ENCODE measurements around the gene BUD31. TPM values are rescaled to one million over a fixed set of nuclear protein-coding genes. Genes with fewer than 3 reads are reported as not detected.
A peak's percentile ranks its signal among the peaks of the same experiment; 100 is the strongest.

The BUD31 gene
- total RNA-seq, 2 experiments from 2014 or later: 143 to 149 TPM

DNA sequence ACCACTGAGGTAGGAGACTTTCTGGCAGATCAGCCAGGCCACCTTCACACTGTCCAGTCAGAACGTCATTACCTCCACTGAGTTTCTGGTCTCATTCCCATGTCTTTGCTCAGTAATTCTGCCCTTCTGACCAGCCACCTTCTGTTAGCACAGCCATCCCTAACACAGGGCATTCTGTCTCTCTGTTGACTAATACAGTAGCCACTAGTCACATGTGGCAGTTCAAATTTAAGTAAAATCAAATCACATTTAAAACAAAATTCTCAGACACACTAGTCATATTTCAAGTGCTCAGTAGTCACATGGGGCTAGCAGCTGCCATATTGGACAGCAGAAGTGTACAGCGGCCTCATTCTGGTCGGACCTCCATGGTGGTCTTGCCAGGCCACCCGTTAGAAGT is 37.3 kb downstream of the BUD31 start:
- no peak overlapping the region for H3K27ac Mint-ChIP-seq
- intact Hi-C loops (cut with micrococcal nuclease): no loop called here
- no peak for DNase-seq
- no peak overlapping the region for H3K4me3 Mint-ChIP-seq
- H3K4me1 Mint-ChIP-seq (ENCODE audit: low read depth): peaks cover 10% of the 10 kb centered on the region
- H3K27me3 Mint-ChIP-seq: no peaks in the 10 kb centered on the region
- H3K36me3 Mint-ChIP-seq: peaks cover 44% of the 10 kb centered on the region
- POLR2A ChIA-PET: no interaction called here
- CTCF ChIA-PET: no interaction called here
- H3K9me3 Mint-ChIP-seq: no peaks in the 10 kb centered on the region

DNA sequence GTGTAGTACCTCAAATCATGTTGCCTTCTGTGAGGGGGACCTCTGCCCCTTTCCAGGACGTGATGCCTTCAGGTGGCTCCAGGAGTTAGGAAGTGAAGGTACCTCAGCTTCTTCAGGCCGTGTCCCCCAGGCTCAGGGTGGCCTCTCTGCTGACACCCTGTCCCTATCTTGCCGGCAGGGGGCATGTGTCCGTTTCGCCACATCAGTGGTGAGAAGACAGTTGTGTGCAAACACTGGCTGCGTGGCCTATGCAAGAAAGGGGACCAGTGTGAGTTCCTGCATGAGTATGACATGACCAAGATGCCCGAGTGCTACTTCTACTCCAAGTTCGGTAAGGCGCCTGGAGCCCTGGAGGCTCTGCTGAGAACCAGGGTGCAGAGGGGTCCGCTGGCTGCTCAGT is 39.2 kb downstream of the BUD31 start:
- H3K27ac Mint-ChIP-seq: no peak overlapping the region
- intact Hi-C loops (cut with micrococcal nuclease): no loop called here
- CTCF ChIA-PET: no interaction called here
- peaks cover 39% of the 10 kb centered on the region for H3K36me3 Mint-ChIP-seq
- no peaks in the 10 kb centered on the region for H3K9me3 Mint-ChIP-seq
- POLR2A ChIA-PET: no interaction called here
- peaks cover 4% of the 10 kb centered on the region for H3K4me1 Mint-ChIP-seq (ENCODE audit: low read depth)
- peak; percentile 21 for DNase-seq
- H3K4me3 Mint-ChIP-seq: no peak overlapping the region
- H3K27me3 Mint-ChIP-seq: no peaks in the 10 kb centered on the region

- no peaks in the 10 kb centered on the region for H3K9me3 Mint-ChIP-seq
- POLR2A ChIA-PET: interaction anchor here (0.6 kb wide), 2 partner anchors 40 to 429 kb away, joined by 3 to 4 read pairs; no protein-coding TSS in a partner anchor
- CTCF ChIA-PET: interaction anchor here (1.1 kb wide), 1 partner anchor 33 kb away, joined by 3 read pairs; no protein-coding TSS in a partner anchor
- no peak overlapping the region for H3K4me3 Mint-ChIP-seq
- no peak for DNase-seq
- peaks cover 37% of the 10 kb centered on the region for H3K36me3 Mint-ChIP-seq
- H3K27ac Mint-ChIP-seq: no peak overlapping the region
- intact Hi-C loops (cut with micrococcal nuclease): no loop called here
- H3K27me3 Mint-ChIP-seq: no peaks in the 10 kb centered on the region
- H3K4me1 Mint-ChIP-seq (ENCODE audit: low read depth): no peaks in the 10 kb centered on the region
Measured at GRCh38 chr7:99448855-99449254, 40.1 kb downstream of the BUD31 start.

- no peak for DNase-seq
- H3K4me1 Mint-ChIP-seq (ENCODE audit: low read depth): no peaks in the 10 kb centered on the region
- peaks cover 39% of the 10 kb centered on the region for H3K36me3 Mint-ChIP-seq
- intact Hi-C loops (cut with micrococcal nuclease): no loop called here
- POLR2A ChIA-PET: interaction anchor here (0.6 to 1.5 kb wide), 3 partner anchors 10 to 428 kb away, joined by 3 to 4 read pairs (median 4); no protein-coding TSS in a partner anchor
- CTCF ChIA-PET: interaction anchor here (0.7 to 1.1 kb wide), 2 partner anchors 15 to 33 kb away, joined by 3 read pairs; no protein-coding TSS in a partner anchor
- H3K27me3 Mint-ChIP-seq: no peaks in the 10 kb centered on the region
- H3K9me3 Mint-ChIP-seq: no peaks in the 10 kb centered on the region
- no peak overlapping the region for H3K4me3 Mint-ChIP-seq
- H3K27ac Mint-ChIP-seq: no peak overlapping the region
Measured at GRCh38 chr7:99449326-99449725, 40.6 kb downstream of the BUD31 start.

DNA sequence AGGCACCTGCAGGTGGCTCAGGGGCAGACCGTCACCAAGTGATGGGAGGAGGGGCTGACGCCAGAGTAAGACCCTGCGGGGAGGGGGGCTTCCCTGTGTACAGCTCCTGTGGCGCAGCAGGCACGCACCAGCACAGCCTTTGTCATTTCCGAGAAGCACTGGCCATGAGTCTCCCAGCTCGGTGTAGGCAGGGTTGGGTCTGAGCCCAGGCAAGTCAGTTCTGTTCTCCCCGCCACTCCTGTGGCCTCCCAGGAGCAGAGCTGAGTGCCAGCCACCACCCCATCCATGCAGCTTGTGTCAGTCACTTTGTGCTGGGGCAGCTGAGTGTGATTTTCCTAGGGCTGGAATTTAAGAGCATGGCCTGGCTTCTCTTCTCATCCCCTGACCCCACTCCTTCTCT is 43.2 kb downstream of the BUD31 start:
- Mint-ChIP-seq H3K4me1 (ENCODE audit: low read depth) (no peaks in the 10 kb centered on the region), H3K9me3 (no peaks in the 10 kb centered on the region), H3K27me3 (no peaks in the 10 kb centered on the region), H3K36me3 (peaks cover 29% of the 10 kb centered on the region), H3K27ac (no peak overlapping the region), H3K4me3 (no peak overlapping the region)
- intact Hi-C loops (cut with micrococcal nuclease): no loop called here
- CTCF ChIA-PET: interaction anchor here (0.5 kb wide), 1 partner anchor 1481 kb away, joined by 4 read pairs; no protein-coding TSS in a partner anchor
- DNase-seq: no peak
- POLR2A ChIA-PET: no interaction called here

DNA sequence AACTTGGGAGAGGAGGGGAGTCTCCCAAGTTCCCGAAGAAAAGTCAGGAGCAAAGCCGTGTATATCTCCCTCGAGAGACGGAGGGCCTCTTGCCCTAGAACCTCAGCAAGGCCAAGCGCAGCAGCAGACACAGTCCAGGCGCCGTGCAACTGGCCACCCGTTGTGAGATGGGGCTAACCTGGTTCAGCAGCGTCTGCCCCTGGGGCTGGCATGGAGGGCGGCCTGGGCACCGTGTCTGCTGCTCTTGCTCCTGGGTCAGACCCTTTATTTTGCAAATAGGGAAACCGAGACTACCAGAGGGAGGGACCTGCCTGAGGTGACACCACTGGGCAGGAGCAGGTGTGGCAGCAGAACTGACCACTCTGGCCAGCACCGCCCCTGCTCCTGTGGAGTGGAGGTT is 43.8 kb downstream of the BUD31 start:
- intact Hi-C loops (cut with micrococcal nuclease): no loop called here
- POLR2A ChIA-PET: no interaction called here
- no peak for DNase-seq
- Mint-ChIP-seq H3K4me1 (ENCODE audit: low read depth) (no peaks in the 10 kb centered on the region), H3K9me3 (no peaks in the 10 kb centered on the region), H3K36me3 (peaks cover 29% of the 10 kb centered on the region), H3K27ac (no peak overlapping the region), H3K27me3 (no peaks in the 10 kb centered on the region), H3K4me3 (no peak overlapping the region)
- CTCF ChIA-PET: no interaction called here

DNA sequence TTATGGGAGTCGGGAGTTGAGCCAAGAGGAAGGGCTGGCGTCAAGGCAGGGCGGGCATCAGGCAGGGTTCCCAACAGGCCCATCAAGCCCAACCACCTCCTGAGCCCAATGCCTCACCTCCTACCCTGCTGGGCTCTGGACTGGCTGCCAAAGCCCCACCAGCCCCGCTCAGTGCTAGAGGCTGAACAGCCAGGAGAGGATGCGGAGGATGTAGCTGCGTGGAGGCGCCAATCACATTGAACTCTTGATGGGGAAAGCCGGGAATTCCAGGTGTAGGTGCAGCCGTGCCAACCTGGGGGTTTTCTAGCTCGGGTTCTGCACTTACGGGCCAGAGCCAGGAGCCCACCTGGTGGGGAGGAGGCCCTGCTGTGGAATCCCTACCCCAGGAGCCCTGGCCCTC is 44.3 kb downstream of the BUD31 start:
- H3K27me3 Mint-ChIP-seq: no peaks in the 10 kb centered on the region
- no peak overlapping the region for H3K4me3 Mint-ChIP-seq
- H3K9me3 Mint-ChIP-seq: no peaks in the 10 kb centered on the region
- no peak for DNase-seq
- H3K36me3 Mint-ChIP-seq: peaks cover 28% of the 10 kb centered on the region
- H3K27ac Mint-ChIP-seq: no peak overlapping the region
- H3K4me1 Mint-ChIP-seq (ENCODE audit: low read depth): no peaks in the 10 kb centered on the region
- intact Hi-C loops (cut with micrococcal nuclease): no loop called here
- POLR2A ChIA-PET: no interaction called here
- CTCF ChIA-PET: no interaction called here

DNA sequence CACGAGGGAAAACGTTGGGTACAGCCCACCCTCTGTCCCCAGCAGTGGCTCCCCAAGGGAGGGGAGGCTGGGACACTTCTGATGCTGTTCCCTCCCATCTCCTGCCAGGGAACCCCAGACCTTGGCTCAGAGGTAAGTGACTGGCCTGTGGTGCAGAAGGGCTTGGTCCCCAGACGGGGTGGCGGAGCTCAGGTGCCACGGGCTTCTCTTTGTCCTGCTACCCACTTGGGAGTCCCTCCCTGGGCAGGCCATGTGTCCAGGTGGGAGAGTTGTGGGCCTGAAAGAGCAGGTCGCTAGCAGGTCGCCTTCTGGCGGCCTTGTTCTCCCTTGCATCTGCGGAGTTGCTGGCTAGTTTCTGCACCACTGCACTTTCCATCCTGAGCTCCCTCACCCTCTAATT is 47.1 kb downstream of the BUD31 start:
- Mint-ChIP-seq H3K27ac (no peak overlapping the region), H3K4me3 (no peak overlapping the region), H3K36me3 (peaks cover 32% of the 10 kb centered on the region), H3K27me3 (no peaks in the 10 kb centered on the region), H3K4me1 (ENCODE audit: low read depth) (peaks cover 17% of the 10 kb centered on the region), H3K9me3 (no peaks in the 10 kb centered on the region)
- ChIA-PET POLR2A (interaction anchor here (1.6 kb wide), 1 partner anchor 9 kb away, joined by 5 read pairs; no protein-coding TSS in a partner anchor), CTCF (no interaction called here)
- no peak for DNase-seq
- intact Hi-C loops (cut with micrococcal nuclease): no loop called here

- POLR2A ChIA-PET: interaction anchor here (1.6 kb wide), 1 partner anchor 9 kb away, joined by 5 read pairs; no protein-coding TSS in a partner anchor
- no peak for DNase-seq
- Mint-ChIP-seq H3K4me1 (ENCODE audit: low read depth) (peaks cover 20% of the 10 kb centered on the region), H3K9me3 (no peaks in the 10 kb centered on the region), H3K36me3 (peaks cover 29% of the 10 kb centered on the region), H3K27me3 (no peaks in the 10 kb centered on the region), H3K27ac (no peak overlapping the region), H3K4me3 (no peak overlapping the region)
- intact Hi-C loops (cut with micrococcal nuclease): no loop called here
- CTCF ChIA-PET: no interaction called here
Measured at GRCh38 chr7:99456288-99456687, 47.5 kb downstream of the BUD31 start.

GRCh38 chr7:99457050-99457649 is 48.4 kb downstream of the BUD31 start:
- intact Hi-C loops (cut with micrococcal nuclease): no loop called here
- Mint-ChIP-seq H3K27me3 (no peaks in the 10 kb centered on the region), H3K4me1 (ENCODE audit: low read depth) (peaks cover 21% of the 10 kb centered on the region), H3K9me3 (no peaks in the 10 kb centered on the region), H3K36me3 (peaks cover 31% of the 10 kb centered on the region), H3K4me3 (no peak overlapping the region), H3K27ac (no peak overlapping the region)
- ChIA-PET POLR2A (no interaction called here), CTCF (no interaction called here)
- DNase-seq: no peak

DNA sequence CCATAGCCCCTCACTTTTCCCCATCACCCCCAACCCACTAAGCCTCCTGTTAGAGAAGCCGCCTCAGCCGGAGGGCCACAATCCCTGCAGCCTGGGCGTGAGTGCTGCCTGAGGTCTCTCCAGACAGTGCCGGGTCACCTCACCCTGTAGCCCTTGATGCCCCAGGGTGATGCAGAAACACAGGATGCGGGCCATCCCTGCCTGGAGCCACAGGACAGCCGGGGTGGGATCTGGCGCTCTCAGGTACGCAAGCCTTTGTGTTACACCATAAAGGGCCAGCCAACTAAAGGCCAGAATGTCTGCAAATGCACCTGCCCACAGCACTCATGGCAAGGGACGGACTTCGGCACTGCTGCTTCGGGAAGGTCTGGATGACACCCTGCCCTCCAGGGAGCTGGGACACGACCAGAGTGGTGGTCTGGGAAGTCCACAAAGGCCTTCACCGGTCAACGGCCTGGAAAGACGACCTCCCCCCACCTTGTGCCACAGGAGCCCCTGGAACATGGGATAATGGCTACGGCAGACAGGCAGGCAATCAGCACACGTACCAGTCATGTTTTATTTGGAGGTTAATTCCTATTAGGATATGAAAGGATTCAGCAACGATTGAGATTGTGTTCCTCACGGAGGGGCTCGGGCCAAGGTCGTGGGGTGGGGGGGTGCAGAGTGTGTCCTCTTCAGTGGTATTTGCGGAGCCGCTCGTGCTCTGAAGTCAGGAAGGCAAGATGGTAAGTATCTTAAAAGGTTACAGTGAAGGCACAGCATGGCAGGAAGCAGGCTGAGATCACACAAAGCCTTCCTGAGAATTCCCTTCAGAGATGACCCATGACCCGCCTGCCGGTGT is 49.1 kb downstream of the BUD31 start:
- ChIA-PET POLR2A (no interaction called here), CTCF (no interaction called here)
- peaks cover 24% of the 10 kb centered on the region for H3K4me1 Mint-ChIP-seq (ENCODE audit: low read depth)
- no peak for DNase-seq
- H3K9me3 Mint-ChIP-seq: no peaks in the 10 kb centered on the region
- no peak overlapping the region for H3K4me3 Mint-ChIP-seq
- peaks cover 34% of the 10 kb centered on the region for H3K36me3 Mint-ChIP-seq
- intact Hi-C loops (cut with micrococcal nuclease): no loop called here
- H3K27ac Mint-ChIP-seq: no peak overlapping the region
- no peaks in the 10 kb centered on the region for H3K27me3 Mint-ChIP-seq

DNA sequence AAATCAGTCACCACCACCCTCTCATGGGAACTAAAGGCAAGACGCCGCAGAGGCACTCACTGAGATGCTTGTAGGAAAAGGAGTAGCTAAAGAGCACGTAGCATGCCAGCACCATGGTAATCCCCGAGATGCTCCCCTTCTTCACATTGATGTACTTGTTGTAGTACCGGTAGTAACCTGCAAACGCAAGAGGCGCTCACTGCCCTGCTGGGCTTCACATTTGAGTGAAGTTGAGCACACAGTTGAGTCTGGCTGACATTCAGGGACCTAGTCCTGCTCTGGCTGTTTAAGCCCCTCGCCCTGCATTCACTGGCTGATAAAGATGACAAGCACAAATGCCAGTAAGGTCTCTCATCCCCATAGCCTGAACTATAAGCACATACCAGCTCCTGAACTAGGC is 50.3 kb downstream of the BUD31 start:
- peak; percentile 47 for DNase-seq
- Mint-ChIP-seq H3K36me3 (peaks cover 37% of the 10 kb centered on the region), H3K27me3 (no peaks in the 10 kb centered on the region), H3K4me1 (ENCODE audit: low read depth) (peaks cover 31% of the 10 kb centered on the region), H3K4me3 (no peak overlapping the region), H3K9me3 (no peaks in the 10 kb centered on the region), H3K27ac (no peak overlapping the region)
- ChIA-PET CTCF (interaction anchor here (0.6 kb wide), 2 partner anchors 223 to 445 kb away, joined by 3 read pairs; no protein-coding TSS in a partner anchor), POLR2A (interaction anchor here (1.6 kb wide), 1 partner anchor 9 kb away, joined by 4 read pairs; no protein-coding TSS in a partner anchor)
- intact Hi-C loops (cut with micrococcal nuclease): no loop called here

All from activated CD4-positive, alpha-beta memory T cell treated with anti-CD3 and anti-CD28 coated beads for 36 hours (primary cell).